ENCODE measurements around the gene SP7.
A peak's percentile ranks its signal among the peaks of the same experiment; 100 is the strongest.
"Not testable (repeated sequence)": the region's sequence is repeated elsewhere in the genome, so short reads cannot be mapped to it uniquely, and the experiment has no call there.

Gene SP7

DNA sequence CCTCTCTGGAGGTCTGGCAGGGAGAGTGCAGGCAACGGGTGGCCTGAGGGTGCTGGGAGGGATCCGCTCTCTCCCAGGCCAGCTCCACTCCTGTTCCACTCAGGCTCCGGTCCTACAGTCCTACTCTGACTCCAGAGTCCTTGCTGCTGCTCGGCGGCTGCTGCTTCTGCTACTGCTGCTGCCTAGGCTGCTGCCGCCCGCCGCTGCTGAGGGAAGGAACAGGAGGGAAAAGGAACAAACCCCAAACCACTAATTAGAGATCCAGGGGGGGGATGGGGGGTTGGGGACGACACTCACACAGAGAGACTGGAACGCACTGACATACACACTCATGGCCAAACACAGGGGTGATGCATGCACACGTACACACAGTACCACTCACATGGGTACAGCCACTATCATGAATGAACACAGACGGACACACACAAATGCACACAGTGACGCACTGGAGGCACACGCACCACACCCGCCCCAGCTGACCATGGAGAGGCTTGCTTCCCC, at the start of gene SP7:
SP7 (minus strand) TSS at position 174 of the 501 bp plus-strand sequence. CDS start 708 bp downstream, outside the sequence.
- DNase-seq, result no peak

DNA sequence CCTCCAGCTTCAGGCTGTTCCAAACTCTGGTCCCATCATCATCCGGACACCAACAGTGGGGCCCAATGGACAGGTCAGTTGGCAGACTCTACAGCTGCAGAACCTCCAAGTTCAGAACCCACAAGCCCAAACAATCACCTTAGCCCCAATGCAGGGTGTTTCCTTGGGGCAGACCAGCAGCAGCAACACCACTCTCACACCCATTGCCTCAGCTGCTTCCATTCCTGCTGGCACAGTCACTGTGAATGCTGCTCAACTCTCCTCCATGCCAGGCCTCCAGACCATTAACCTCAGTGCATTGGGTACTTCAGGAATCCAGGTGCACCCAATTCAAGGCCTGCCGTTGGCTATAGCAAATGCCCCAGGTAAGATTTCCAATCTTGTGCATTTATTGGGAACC, 47.1 kb upstream of the SP7 start:
- no peak for DNase-seq

DNA sequence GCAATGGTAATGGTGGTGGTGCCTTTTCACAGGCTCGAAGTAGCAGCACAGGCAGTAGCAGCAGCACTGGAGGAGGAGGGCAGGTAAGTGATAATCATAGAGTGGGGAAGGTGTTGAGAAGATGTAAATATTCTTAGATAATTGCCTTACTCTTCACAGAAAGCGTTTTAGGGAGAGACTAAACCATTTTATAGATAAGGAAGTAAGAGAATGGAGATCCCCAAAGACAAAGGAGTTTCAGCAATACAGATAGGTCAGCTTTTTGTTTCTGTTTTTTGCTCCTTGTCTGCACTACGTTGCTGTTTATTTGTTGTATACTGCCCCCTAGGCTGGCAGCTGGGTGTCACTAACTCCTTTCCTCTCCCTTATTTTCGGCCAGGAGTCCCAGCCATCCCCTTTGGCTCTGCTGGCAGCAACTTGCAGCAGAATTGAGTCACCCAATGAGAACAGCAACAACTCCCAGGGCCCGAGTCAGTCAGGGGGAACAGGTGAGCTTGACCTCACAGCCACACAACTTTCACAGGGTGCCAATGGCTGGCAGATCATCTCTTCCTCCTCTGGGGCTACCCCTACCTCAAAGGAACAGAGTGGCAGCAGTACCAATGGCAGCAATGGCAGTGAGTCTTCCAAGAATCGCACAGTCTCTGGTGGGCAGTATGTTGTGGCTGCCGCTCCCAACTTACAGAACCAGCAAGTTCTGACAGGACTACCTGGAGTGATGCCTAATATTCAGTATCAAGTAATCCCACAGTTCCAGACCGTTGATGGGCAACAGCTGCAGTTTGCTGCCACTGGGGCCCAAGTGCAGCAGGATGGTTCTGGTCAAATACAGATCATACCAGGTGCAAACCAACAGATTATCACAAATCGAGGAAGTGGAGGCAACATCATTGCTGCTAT, 45.8 kb upstream of the SP7 start:
- no peak for DNase-seq

DNA sequence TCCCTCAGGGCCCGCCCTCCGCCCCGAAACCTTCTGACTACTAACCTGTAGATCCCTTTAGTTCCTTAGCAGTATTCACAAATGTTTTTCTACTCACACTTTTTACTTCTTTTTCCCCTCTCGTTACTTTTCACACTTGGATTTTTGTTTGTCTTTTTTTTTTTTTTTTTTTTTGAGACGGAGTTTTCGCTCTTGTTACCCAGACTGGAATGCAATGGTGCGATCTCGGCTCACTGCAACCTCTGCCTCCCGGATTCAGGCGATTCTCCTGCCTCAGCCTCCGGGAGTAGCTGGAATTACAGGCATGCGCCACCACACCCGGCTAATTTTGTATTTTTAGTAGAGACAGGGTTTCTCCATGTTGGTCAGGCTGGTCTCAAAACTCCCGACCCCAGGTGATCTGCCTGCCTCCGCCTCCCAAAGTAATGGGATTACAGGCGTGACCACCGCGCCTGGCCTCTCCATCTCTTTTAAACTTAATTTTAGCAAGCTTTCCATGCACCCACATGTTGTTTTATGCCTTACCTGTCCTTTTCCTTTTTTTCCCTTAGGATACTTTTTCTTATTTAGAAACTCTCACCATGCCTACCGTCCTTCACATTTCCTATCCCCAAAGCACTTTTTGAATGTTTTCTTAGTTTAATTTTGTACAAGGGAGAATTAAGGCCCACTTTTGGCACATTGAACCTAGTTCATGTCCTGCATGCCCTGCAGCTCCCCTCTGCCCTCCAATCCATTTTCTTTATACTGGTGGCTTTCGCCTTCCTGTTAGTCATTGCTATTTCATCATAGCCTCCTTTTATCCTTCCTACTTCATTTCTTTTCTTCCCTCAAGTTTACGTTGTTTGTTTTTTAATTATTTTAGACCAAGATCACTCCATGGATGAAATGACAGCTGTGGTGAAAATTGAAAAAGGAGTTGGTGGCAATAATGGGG, 44.9 kb upstream of the SP7 start:
- DNase-seq, result no peak

DNA sequence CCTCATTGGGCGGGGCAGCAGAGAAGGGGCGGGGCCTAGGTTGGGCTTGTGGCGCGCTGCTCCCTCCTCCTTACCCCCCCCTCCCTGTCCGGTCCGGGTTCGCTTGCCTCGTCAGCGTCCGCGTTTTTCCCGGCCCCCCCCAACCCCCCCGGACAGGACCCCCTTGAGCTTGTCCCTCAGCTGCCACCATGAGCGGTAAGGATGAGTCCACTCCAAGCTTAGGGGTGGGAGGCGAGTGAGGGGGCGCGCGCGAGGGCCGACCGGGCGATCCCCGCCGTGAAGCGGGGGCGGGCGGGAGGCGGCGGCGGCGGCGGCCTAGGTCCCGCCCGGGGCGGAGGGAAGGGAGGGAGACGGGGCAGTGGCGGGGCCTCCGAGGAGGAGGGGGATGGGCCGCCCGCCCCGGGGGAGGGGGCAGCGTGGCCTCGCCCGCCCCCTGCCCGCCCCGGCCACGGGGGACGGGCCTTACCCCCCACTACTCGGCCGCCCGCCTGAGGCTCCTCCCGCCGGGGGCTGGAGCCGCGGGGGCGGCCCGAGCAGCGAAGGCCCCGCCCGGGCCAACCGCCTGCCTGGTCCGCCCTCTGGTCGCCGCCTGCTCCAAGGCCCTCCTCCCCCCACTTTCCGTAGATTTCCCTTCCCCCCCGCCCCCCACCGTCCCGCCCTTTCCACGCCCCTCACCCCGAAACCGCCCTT, 44.1 kb upstream of the SP7 start, which contains the start of gene SP1:
SP1 (plus strand) TSS at position 73 of the 690 bp plus-strand sequence; CDS start at position 189, 116 bp downstream.
- peak; percentile 69 for DNase-seq

DNA sequence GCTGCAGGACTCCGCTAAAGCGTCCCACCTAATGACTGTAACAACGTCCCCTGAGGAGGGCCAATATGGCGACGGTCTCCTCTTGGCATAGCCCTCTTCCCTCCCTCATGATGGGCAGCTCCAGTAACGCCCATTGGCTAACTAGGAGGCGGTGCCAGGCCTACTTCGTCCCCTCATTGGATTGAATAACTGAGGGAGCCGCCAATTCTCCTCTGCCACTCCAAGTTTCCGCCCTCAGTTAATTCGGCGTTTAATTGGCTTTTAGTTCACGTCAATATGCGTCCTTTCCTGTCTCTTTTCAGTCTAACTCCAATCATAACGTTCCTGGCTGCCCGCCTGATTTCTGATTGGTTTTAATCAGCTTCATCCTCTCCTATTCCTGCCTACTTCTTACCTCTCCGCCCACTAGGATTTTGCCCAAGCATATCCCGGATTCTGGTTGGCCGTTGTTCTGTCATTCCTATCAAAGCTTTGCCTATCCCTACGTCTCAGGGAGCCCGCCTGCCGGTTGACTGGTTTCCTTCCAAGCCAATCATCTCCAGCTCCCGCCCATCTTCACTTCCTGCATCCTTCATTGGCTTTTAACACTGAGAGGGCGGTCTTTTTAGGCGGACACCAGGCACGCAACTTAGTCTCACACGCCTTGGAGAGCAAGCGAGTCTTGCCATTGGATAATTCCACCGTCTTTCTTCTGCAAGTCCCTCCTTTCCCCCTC, 43.4 kb upstream of the SP7 start:
- DNase-seq, result peak; percentile 99

DNA sequence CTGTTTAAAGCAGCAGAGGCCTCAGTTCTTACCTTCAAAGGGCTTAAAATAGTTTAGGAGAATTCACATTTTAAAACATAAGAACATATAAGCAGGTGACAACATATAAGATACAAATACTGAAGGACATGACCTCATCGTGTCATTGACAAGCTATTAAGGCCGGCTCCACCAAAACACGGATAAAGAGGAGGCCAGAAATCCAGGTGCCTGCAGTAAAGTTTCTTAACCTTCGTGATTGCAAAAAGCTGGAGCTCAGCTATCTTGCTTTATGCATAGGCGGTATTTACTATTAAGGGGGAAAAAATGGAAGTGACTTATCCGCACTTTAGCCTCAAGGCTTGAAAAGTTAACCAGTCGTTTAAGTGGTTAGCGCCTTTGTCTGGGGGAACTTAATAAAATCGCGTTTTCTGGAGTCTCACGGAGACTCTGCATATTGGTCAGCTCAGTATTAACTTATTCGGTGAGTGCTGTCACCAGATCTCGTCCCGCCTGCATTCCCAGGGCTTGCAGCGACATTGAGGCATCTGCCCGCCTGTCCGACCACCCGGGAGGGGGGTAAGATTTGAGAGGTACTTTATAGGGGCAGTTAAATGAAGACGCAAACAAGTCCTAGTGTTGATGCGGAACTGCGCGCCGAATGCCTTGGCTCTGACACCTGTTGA, 42.7 kb upstream of the SP7 start:
- peak; percentile 13 for DNase-seq

DNA sequence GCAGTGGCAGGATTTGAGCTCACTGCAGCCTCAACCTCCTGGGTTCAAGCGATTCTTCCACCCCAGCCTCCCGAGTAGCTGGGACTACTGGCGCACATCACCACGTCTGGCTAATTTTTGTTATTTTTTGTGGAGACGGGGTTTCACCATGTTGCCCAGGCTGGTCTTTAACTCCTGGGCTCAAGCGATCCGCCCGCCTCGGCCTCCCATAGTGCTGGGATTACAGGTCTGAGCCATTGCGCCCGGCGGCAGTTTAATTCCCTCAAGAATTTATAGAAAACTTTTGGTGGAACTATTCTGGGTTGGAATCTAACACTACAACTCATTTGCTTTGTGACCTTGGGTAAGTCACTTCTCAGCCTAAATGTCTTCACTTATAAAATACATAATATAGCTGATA, 42.1 kb upstream of the SP7 start:
- DNase-seq, result no peak

DNA sequence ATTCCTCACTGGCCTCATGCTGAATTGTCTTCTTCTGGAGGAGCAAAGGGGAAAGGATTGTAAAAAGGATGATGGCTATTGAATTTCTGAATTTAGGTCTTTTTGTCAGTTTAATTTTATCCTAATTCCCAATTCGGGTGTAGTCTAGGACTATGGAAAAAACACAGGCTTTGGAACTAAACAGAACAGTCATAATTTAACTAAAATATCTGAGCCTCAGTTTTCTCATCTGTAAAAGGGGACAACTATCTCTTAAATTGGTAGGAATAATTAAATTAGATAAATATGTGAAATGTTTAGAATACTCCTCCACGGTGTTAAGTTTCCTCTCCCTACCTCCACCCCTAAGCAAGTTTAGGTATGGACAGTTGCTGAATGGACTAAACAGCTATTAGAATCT, 40.6 kb upstream of the SP7 start:
- DNase-seq, result no peak

DNA sequence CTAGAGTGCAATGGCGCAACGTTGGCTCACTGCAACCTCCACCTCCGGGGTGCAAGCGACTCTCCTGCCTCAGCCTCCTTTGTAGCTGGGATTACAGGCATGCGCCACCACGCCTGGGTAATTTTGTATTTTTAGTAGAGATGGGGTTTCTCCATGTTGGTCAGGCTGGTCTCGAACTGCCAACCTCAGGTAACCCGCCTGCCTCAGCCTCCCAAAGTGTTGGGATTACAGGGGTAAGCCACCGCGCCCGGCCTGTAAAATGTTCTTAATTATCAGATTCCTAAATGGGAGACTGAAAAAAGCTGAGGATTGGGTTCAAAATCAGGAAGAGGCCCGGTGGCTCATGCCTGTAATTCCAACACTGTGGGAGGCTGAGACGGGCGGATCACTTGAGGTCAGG, 38.1 kb upstream of the SP7 start:
- not testable (repeated sequence) for DNase-seq

DNA sequence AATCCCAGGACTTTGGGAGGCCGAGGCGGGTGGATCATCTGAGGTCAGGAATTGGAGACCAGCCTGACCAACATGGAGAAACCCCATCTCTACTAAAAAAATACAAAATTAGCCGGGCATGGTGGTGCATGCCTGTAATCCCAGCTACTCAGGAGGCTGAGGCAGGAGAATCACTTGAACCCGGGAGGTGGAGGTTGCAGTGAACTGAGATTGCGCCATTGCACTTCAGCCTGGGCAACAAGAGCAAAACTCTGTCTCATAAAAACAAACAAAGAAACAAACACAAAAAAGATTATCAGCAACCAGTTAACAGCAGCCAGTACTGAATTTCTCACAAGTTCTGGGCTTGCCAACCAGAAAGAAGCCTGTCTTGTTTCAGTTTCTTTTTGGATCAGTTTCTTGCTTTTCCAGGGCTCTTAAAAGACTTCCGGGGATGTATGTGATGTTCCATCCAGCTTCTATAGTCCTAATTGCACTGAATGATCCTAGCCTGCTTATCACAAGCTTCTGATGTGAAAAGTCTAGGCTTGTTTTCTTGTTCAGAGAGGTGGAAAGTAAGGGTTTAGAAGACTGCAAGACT, 37.5 kb upstream of the SP7 start:
- not testable (repeated sequence) for DNase-seq

DNA sequence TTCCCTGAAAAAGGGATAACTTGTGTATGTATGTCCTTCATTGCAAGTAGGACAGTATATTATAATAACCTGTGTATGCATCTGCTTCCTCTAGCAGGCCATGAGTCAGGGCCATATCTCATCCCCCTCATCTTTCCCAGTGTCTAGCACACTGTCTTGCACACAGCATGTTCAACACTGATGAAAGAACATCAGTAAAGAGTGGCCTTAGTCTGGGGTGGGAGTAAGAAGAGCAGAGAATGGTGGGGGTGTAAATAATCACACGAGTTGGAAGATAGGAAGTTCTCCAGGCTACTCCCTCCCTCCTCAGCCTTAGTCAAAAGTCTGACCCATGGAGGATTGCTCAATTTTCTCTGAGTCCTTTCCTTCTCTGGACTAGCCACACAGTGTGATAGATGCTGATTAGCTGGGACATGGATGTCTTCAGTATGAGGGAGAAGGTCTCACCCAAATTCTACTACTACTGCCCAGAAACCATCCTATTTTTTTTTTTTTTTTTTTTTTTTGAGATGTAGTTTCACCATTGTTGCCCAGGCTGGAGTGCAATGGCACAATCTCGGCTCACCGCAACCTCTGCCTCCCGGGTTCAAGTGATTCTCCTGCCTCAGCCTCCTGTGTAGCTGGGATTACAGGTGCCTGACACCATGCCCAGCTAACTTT, 29.2 kb upstream of the SP7 start:
- DNase-seq, result no peak

DNA sequence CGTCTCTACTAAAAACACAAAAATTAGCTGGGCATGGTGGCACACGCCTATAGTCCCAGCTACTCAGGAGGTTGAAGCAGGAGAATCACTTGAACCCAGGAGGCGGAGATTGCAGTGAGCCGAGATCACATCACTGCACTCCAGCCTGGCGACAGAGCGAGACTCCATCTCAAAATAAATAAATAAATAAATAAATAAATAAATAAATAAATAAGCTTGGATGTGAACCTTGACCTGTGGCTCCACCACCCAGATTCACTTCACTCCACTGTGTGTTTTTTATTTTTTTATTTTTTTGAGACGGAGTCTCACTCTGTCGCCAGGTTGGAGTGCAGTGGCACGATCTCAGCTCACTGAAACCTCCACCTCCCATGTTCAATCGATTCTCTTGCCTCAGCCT, 25.5 kb upstream of the SP7 start:
- DNase-seq, result not testable (repeated sequence)

DNA sequence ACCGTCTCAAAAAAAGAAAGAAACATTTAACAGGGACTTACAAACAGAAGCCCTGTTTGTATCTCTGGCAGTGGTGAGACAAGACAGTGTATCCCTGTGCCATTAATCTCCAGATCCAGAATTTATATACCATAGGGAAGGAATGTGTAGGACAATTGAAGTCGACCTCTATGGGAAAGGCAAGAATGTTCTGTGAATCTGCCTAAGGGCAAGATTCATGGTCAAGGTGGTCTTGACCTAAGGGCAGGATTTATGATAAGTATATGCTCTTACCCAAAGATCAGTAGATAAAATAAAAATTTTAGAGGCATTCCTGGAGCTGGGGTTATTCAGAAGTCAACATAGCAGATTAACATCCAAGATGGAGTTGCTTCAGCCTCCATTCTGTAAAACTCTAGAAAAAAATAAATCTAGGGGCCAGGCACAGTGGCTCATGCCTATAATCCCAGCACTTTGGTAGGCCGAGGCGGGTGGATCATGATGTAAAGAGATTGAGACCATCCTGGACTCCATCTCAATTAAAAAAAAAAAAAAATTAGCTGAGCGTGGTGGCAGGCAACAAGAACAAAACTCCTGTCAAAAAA, 22.8 kb upstream of the SP7 start:
- no peak for DNase-seq

DNA sequence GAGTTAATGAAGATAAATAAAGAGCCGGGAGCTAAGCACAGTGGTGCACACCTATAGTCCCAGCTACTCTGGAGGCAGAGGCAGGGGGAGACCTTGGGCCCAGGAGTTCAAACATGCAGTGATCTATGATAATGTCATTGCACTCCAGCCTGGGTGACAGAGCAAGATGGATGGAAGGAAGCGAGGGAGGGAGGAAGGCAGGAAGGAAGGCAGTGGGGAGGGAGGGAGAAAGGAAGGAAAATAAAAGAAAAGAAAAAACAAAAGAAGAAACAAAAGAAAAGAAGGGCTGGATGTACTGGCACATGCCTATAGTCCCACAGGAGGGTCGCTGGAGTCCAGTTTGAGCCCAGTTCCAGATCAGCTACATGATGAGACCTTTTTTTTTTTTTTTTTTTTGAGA, 19.0 kb upstream of the SP7 start:
- DNase-seq, result no peak

DNA sequence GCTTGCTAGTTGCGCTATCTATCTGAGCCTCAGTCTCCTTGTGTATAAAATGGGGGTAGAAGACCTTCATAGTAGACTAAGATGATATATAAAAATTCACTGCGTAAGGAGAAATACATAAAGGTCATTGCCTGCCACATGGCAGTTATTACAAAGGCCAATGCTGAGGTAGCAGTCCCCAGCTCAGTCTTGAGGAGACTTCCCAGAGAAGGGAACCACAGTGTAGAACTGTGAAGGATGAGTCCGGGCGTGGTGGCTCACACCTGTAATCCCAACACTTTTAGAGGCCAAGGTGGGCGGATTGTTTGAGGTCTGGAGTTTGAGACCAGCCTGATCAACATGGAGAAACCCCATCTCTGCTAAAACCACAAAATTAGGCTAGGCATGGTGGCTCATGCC, 17.1 kb upstream of the SP7 start:
- DNase-seq, result no peak

DNA sequence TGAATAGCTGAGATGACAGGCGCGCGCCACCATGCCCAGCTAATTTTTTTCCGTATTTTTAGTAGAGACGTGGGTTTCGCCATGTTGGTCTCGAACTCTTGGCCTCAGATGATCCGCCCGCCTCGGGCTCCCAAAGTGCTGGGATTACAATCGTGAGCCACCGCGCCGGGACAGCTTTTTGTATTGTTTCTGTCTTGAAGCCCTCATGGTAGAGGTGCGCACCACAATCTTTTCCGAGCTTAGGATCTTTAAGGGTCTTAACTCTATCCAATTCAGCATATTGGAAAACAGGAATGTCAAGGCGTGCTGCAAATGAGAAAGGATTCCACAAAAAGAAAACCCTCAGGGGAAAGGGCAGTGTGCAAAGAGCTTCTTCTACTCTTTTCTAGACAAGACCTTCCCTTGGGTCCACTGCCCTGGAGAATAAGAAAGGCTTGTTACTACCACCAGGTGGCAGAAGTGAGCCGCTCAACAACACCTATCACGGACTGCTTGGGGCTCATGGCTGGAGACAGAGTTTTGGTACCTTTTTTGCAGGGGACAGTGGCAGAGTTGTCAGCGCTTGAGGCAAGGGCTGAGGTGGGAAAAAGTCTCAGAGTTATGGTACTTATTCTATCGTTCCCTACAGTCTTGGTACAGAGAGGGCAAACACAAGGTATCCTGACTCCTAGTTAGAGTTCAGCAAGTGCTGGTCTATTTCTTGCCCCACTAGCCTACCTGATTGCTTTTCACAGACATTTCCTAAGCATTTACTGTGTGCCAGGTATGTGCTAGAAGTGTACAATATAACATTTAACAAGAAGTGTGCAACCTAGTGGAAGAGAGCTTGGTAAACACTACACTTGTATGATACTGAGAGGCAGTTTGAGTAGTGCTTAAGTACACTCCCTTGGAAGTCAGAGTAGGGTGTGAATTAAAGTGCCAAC, 16.4 kb upstream of the SP7 start:
- peak; percentile 62 for DNase-seq

DNA sequence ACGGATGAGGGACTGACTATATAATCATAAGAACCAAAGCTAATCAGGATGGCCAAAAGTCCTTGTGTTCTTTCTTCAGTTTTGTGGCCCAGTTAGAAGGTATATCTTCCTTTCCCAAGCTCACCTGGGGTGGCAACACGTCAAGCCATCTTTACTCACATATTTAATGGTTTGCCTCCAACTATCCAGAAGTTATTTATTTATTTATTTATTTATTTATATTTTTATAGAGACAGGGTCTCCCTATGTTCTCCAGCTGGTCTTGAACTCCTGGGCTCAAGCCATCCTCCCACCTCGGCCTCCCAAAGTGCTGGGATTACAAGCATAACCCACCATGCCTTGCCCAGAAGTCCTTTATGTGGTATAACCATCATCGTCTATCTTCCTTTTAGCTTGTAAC, 11.8 kb upstream of the SP7 start:
- DNase-seq, result no peak

DNA sequence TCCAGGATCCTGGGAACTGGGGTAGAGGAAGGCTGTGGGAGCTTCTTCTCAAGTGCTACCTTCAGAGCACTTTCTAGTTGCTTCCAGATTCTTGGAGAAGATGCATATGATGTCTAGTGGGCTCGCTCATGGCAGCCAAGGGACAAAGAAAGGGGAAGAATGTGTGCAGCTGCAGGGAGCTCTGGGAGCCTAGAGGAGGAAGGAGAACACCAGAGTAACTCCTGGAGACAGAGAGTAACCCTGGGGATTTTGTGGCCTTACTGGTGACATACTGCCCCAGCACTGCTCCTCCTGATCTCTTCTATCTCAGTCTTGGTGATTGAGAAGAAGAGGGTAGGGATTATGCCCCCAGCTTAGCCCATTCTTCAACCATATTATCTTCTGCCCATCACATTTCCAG, 10.3 kb upstream of the SP7 start:
- DNase-seq, result no peak

Measured in NCI-H1092 (cell line).